GM23248 (cell line): Measurements from ENCODE around the gene TUBB1.

ENCODE experiments used
- EZH2 ChIP-seq: fragments of 200-600 bp; sonication (generic); IDR thresholded peaks from 2 replicates; pipeline ENCODE4 v1.6.1; 2018; ENCODE audit warnings: antibody characterized with exemption, mild to moderate bottlenecking; ENCODE audit not compliant: insufficient read depth, poor library complexity, severe bottlenecking
- EZH2phosphoT487 ChIP-seq: fragments of 200-600 bp; sonication (generic); IDR thresholded peaks from 2 replicates; pipeline ENCODE4 v1.6.1; 2018; ENCODE audit warnings: antibody characterized with exemption, moderate library complexity, mild to moderate bottlenecking, low read depth; ENCODE audit not compliant: insufficient read depth

GRCh38 chr20:59071216-59071615, 52.0 kb downstream of the TUBB1 start:
- TF ChIP-seq EZH2 (no peak), EZH2phosphoT487 (no peak)
